Transverse colon (tissue), 3 donors: ENCODE results near the gene VAPA.

Source experiments
- EP300 ChIP-seq: sonication (generic); formaldehyde crosslinking; IDR thresholded peaks from one replicate; pipeline ENCODE4 v1.6.1; 2017; ENCODE audit warnings: antibody characterized with exemption, low read depth
- TF ChIP-seq, protein P1 (sequence below), 5 experiments: fragments of 200-600 bp in 3 of 5; fragments of 450-650 bp in 2 of 5; sonication (generic) in 3 of 5; IDR thresholded peaks; 1 replicate in 2 of 5; 2 replicates in 3 of 5; pipeline ENCODE4 v1.5.1; 2016 to 2017; ENCODE audit warnings: antibody characterized with exemption in 5 of 5, inconsistent platforms in 3 of 5, mild to moderate bottlenecking in 2 of 5, moderate library complexity in 1 of 5

DNA sequence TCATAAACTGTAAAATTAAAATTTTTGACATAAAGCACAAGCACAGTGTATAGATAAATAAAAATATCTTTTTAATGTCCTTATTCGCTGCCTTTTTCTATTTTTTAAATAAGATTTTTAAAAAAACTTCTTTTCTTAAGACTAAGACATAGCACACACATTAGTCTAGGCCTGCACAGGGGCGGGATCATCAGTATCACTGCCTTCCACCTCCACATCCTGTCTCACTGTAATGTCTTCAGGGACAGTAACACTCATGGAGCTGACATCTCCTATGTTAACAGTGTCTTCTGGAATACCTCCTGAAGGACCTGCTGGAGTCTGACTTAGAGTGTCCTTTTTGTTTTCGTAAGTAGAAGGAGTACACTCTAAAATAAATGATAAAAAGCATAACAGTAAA lies 33.0 kb downstream of the VAPA start:
- no peak for TF ChIP-seq EP300
- TF ChIP-seq, protein P1, sequence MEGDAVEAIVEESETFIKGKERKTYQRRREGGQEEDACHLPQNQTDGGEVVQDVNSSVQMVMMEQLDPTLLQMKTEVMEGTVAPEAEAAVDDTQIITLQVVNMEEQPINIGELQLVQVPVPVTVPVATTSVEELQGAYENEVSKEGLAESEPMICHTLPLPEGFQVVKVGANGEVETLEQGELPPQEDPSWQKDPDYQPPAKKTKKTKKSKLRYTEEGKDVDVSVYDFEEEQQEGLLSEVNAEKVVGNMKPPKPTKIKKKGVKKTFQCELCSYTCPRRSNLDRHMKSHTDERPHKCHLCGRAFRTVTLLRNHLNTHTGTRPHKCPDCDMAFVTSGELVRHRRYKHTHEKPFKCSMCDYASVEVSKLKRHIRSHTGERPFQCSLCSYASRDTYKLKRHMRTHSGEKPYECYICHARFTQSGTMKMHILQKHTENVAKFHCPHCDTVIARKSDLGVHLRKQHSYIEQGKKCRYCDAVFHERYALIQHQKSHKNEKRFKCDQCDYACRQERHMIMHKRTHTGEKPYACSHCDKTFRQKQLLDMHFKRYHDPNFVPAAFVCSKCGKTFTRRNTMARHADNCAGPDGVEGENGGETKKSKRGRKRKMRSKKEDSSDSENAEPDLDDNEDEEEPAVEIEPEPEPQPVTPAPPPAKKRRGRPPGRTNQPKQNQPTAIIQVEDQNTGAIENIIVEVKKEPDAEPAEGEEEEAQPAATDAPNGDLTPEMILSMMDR (IDR thresholded peaks at IDR 0.05) = no peak
